Caco-2 (cell line): Measurements from ENCODE around the gene C2orf49. TPM values are rescaled to one million over a fixed set of nuclear protein-coding genes. Genes with fewer than 3 reads are reported as not detected.

ENCODE experiments used
- BruUV-seq: library from RNA; stranded (reverse); fragments of 400-500 nt; replicated peaks from 2 replicates; lab custom pipeline; 2021; lab: Mats Ljungman, UMichigan
- CTCF ChIA-PET: fragments of 300-600 bp; sonication (Branson Sonifier 250); formaldehyde crosslinking; loops from one replicate; lab custom pipeline; 2022; ENCODE audit warnings: antibody characterized with exemption; lab: Charles Lee
- POLR2A ChIA-PET: fragments of 300-600 bp; sonication (Branson Sonifier 250); formaldehyde crosslinking; loops from one replicate; lab custom pipeline; 2022; ENCODE audit warnings: antibody characterized with exemption; lab: Charles Lee
- DNase-seq, 2 experiments: peaks; one replicate each; pipeline versions ENCODE4 v3.0.0 to v3.0.0-alpha.2; 2020 to 2022
- H3K27me3 ChIP-seq: replicated peaks from 2 replicates; pipeline ENCODE4 v1.6.0; 2011; ENCODE audit warnings: low read length; ENCODE audit not compliant: control insufficient read depth, insufficient read depth
- H3K36me3 ChIP-seq: 2 replicates; pipeline ENCODE4 v1.5.1; 2011; ENCODE audit warnings: low read length; ENCODE audit not compliant: control insufficient read depth, insufficient read depth
- H3K4me1 ChIP-seq: fragments of 250-450 bp; sonication (Bioruptor Pico); 2 replicates; pipeline ENCODE4 v1.5.1; 2020; ENCODE audit warnings: mild to moderate bottlenecking
- H3K4me3 ChIP-seq: 2 replicates; pipeline ENCODE4 v1.5.1; 2011; ENCODE audit warnings: low read depth, mild to moderate bottlenecking, control low read depth, low read length
- H3K9me3 ChIP-seq: fragments of 250-450 bp; sonication (Bioruptor Pico); 2 replicates; pipeline ENCODE4 v1.5.1; 2020; ENCODE audit warnings: mild to moderate bottlenecking, moderate library complexity
- H3K27ac Mint-ChIP-seq: one replicate; pipeline ENCODE4 v1.8.0; 2022; ENCODE audit warnings: mixed read lengths; ENCODE audit not compliant: unreplicated experiment
- H3K27me3 Mint-ChIP-seq: one replicate; pipeline ENCODE4 v1.8.0; 2022; ENCODE audit warnings: mixed read lengths; ENCODE audit not compliant: insufficient read depth, unreplicated experiment
- H3K36me3 Mint-ChIP-seq: one replicate; pipeline ENCODE4 v1.8.0; 2022; ENCODE audit warnings: mild to moderate bottlenecking, mixed read lengths; ENCODE audit not compliant: insufficient read depth, unreplicated experiment
- H3K4me1 Mint-ChIP-seq: one replicate; pipeline ENCODE4 v1.8.0; 2022; ENCODE audit warnings: low read depth, mixed read lengths; ENCODE audit not compliant: unreplicated experiment
- H3K4me3 Mint-ChIP-seq: one replicate; pipeline ENCODE4 v1.8.0; 2022; ENCODE audit warnings: mild to moderate bottlenecking, moderate library complexity, mixed read lengths; ENCODE audit not compliant: unreplicated experiment
- H3K9me3 Mint-ChIP-seq: one replicate; pipeline ENCODE4 v1.8.0; 2022; ENCODE audit warnings: mixed read lengths; ENCODE audit not compliant: unreplicated experiment
- CTCF ChIP-seq, 2 experiments: fragments of 200-600 bp in 1 of 2; IDR thresholded peaks; 1 replicate in 1 of 2; 2 replicates in 1 of 2; pipeline versions ENCODE4 v1.5.1 to v1.8.0; 2011 to 2022; ENCODE audit warnings: antibody characterized with exemption in 1 of 2, control low read depth in 1 of 2, inconsistent platforms in 1 of 2, low read depth in 1 of 2, low read length in 1 of 2, mild to moderate bottlenecking in 1 of 2, moderate library complexity in 1 of 2; ENCODE audit not compliant: insufficient read depth in 1 of 2, severe bottlenecking in 1 of 2, unreplicated experiment in 1 of 2
- intact Hi-C: fragments of 100-400 bp; cut with micrococcal nuclease; formaldehyde crosslinking; loops from one replicate; pipeline ENCODE4 v1.10.0; 2022; ENCODE audit not compliant: unreplicated experiment
- total RNA-seq: library from RNA; stranded (reverse); gene quantifications from 2 replicates; pipeline ENCODE4 v1.2.3, GENCODE V29; 2022

C2orf49 gene
- total RNA-seq, 1 experiment from 2014 or later: 24.8 TPM

GRCh38 chr2:105368759-105369408 lies 31.5 kb downstream of the C2orf49 start:
- no peaks in the 10 kb centered on the region for H3K27me3 ChIP-seq
- no peaks in the 10 kb centered on the region for H3K27me3 Mint-ChIP-seq
- CTCF ChIA-PET: interaction anchor here (0.9 kb wide), 1 partner anchor 30 kb away, joined by 3 read pairs; the partner anchor contains the start of gene FHL2
- H3K9me3 ChIP-seq: no peaks in the 10 kb centered on the region
- no peaks in the 10 kb centered on the region; the same call in 1 of the 2 replicates for H3K36me3 ChIP-seq
- BruUV-seq: no TSS peak
- no peaks in the 10 kb centered on the region for H3K9me3 Mint-ChIP-seq
- H3K4me3 ChIP-seq: no peak overlapping the region
- no peak overlapping the region for H3K27ac Mint-ChIP-seq
- DNase-seq: no peak
- peaks cover 63% of the 10 kb centered on the region for H3K36me3 Mint-ChIP-seq
- 0 out of 2 replicates have a peak, but pooled peaks cover 3% of the 10 kb centered on the region for H3K4me1 ChIP-seq
- no peak overlapping the region for H3K4me3 Mint-ChIP-seq
- POLR2A ChIA-PET: no interaction called here
- TF ChIP-seq CTCF (IDR thresholded peaks at IDR 0.05; ENCODE audit: insufficient read depth in 1 of 2, low read depth in 1 of 2, low read length in 1 of 2, severe bottlenecking in 1 of 2, unreplicated experiment in 1 of 2): no peak
- H3K4me1 Mint-ChIP-seq: peaks cover 12% of the 10 kb centered on the region
- intact Hi-C loops: loop anchor here (1.0 kb wide), 1 partner anchor 152 kb away; no protein-coding TSS in a partner anchor

GRCh38 chr2:105369777-105370690 lies 32.7 kb downstream of the C2orf49 start:
- Mint-ChIP-seq H3K9me3 (no peaks in the 10 kb centered on the region), H3K27me3 (no peaks in the 10 kb centered on the region), H3K27ac (peak overlapping the region; percentile 47), H3K4me1 (peaks cover 12% of the 10 kb centered on the region), H3K4me3 (no peak overlapping the region), H3K36me3 (peaks cover 71% of the 10 kb centered on the region)
- H3K36me3 ChIP-seq: no peaks in the 10 kb centered on the region; the same call in 1 of the 2 replicates
- POLR2A ChIA-PET: no interaction called here
- peak; percentile 72 to 75 for TF ChIP-seq CTCF (IDR thresholded peaks at IDR 0.05; ENCODE audit: insufficient read depth in 1 of 2, low read depth in 1 of 2, low read length in 1 of 2, severe bottlenecking in 1 of 2, unreplicated experiment in 1 of 2)
- H3K27me3 ChIP-seq: no peaks in the 10 kb centered on the region
- CTCF ChIA-PET: interaction anchor here (0.9 kb wide), 2 partner anchors 28 to 149 kb away, joined by 3 read pairs; partner anchors contain the start of gene FHL2
- peaks cover 3% of the 10 kb centered on the region for H3K4me1 ChIP-seq
- intact Hi-C loops: loop anchor here (1.0 kb wide), 2 partner anchors 151 to 175 kb away; no protein-coding TSS in a partner anchor
- no peak overlapping the region for H3K4me3 ChIP-seq
- DNase-seq: peak; percentile 74 to 77
- no peaks in the 10 kb centered on the region for H3K9me3 ChIP-seq
- BruUV-seq: no TSS peak

GRCh38 chr2:105371156-105371555 lies 33.8 kb downstream of the C2orf49 start:
- Histone ChIP-seq H3K36me3 (no peaks in the 10 kb centered on the region; the same call in 1 of the 2 replicates), H3K9me3 (no peaks in the 10 kb centered on the region), H3K4me1 (peaks cover 14% of the 10 kb centered on the region), H3K4me3 (no peak overlapping the region), H3K27me3 (no peaks in the 10 kb centered on the region)
- BruUV-seq: no TSS peak
- Mint-ChIP-seq H3K27me3 (no peaks in the 10 kb centered on the region), H3K4me3 (no peak overlapping the region), H3K4me1 (peaks cover 12% of the 10 kb centered on the region), H3K27ac (peak overlapping the region; percentile 6), H3K36me3 (peaks cover 69% of the 10 kb centered on the region), H3K9me3 (no peaks in the 10 kb centered on the region)
- no peak for TF ChIP-seq CTCF (IDR thresholded peaks at IDR 0.05; ENCODE audit: insufficient read depth in 1 of 2, low read depth in 1 of 2, low read length in 1 of 2, severe bottlenecking in 1 of 2, unreplicated experiment in 1 of 2)
- DNase-seq: no peak
- ChIA-PET POLR2A (no interaction called here), CTCF (interaction anchor here (0.9 kb wide), 1 partner anchor 148 kb away, joined by 3 read pairs; no protein-coding TSS in a partner anchor)
- intact Hi-C loops: no loop called here
